GM21390 (cell line): ENCODE data around the gene CCDC91.
"Not testable (repeated sequence)": the region's sequence is repeated elsewhere in the genome, so short reads cannot be mapped to it uniquely, and the experiment has no call there.

ENCODE experiments used
- ATAC-seq: cut with Tn5 transposase; IDR thresholded peaks from one replicate; pipeline ENCODE4 v1.9.1; 2021; ENCODE audit not compliant: unreplicated experiment

Gene CCDC91

GRCh38 chr12:28278960-28279359 lies 88.7 kb downstream of the CCDC91 start:
- no peak for ATAC-seq

DNA sequence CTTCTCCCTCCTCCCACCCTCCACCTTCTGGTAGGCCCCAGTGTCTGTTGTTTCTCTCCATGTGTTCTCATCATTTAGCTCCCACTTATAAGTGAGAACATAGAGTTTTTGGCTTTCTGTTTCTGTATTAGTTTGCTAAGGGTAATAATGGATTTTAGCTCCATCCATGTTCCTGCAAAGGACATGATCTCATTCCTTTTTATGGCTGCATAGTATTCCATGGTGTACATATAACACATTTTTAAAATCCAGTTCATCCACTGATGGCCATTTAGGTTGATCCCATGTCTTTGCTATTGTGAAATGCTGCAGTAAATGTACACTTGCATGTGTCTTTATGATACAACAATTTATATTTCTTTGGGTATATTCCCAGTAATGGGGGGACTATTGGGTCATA lies 96.1 kb downstream of the CCDC91 start:
- ATAC-seq: no peak

GRCh38 chr12:28290262-28290661 lies 100.0 kb downstream of the CCDC91 start:
- no peak for ATAC-seq

DNA sequence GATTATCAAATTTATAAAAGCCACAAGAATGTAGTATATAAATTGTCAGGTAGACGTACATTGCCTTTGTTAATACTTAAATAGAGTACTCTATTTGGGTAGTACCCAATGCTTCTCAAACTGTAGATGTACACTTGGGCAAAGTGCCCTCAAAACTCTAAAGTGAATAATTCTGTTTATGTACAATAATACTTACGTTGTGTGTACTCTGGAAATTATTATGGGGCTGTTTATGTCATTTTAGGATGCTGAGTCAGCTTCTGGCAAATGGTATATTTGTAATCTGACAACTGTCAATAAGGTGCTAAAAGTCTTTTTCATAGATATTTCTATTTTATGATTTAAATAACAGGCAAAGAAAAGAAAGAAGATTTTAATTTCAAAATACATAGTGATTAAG lies 102.4 kb downstream of the CCDC91 start:
- no peak for ATAC-seq

- no peak for ATAC-seq
Observed at GRCh38 chr12:28294300-28294699, 104.0 kb downstream of the CCDC91 start.

- no peak for ATAC-seq
Observed at GRCh38 chr12:28296287-28296686, 106.0 kb downstream of the CCDC91 start.

DNA sequence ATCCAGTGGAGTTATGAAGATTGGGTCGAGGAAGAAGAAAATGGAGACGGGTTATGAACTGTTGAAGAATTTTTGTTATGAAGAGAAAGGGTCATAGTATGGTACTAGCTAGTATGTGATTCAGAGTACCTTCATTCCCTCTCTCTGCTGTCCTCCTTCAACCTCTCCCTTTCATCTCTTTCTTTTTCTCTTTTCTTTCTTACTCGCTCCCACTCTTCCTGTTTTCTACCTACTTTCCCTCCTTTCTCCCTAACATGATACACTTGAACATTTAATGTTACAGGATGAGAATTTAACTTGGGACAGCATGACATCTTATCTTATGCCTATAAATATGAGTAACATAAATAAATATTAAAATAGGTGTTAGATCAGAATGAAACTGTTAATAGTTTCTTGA lies 112.9 kb downstream of the CCDC91 start:
- ATAC-seq: no peak

DNA sequence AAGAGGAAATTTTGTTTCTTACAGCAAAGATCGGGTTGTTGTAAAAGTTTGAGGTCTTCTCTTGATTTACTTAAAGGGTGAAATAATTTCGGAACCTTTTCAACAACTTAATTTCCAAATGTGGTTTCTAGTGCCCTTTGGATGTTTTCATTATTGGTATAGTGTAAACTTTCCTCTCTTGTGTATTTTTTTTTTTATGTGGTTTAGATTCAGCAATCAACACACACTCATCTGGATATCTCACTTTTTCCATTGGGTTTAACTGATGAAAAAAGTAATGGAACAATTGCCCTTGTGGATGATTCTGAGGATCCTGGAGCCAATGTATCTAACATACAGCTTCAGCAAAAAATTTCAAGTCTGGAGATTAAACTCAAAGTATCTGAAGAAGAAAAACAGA lies 116.3 kb downstream of the CCDC91 start:
- ATAC-seq: no peak

GRCh38 chr12:28308891-28309290 lies 118.6 kb downstream of the CCDC91 start:
- ATAC-seq: no peak

- no peak for ATAC-seq
Observed at GRCh38 chr12:28313631-28314030, 123.4 kb downstream of the CCDC91 start.

DNA sequence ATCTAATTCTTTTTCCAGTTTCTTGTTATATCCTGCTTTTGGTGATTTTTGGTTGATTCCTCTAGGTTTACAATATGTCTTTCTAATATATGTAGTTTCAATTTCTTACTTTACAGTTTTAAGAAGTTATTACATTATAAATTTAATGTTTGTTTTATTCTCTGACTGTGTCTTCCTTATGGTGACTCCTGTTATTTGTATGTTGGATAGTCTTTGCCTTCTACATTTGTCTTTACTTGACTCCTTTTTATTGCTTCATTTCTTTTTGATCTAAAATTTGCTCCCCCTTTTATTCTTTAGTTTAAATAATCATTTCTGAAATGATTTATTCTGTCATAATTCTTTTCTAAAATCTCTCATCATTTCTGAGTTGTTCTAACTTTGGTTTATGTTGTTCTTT lies 125.8 kb downstream of the CCDC91 start:
- ATAC-seq: no peak

GRCh38 chr12:28318273-28318672 lies 128.0 kb downstream of the CCDC91 start:
- no peak for ATAC-seq

DNA sequence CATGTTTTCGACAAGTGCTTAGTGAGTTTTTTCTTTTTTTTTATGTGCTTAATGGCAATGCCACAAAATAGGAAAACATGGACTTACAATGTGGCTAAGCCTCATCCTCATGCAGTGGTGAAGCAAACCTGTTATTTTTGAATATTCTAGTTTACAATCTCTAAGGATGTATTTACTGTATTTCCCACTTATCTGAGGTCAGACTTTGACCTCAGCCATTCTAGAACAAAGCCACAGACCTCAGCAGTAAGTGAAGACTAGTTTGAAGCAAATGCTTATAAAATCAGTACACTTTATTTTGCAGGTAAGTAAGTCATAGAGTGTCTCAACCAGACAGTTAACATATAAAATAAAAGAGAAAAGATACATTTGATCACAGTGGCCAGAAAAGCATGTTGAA lies 130.1 kb downstream of the CCDC91 start:
- ATAC-seq: no peak

DNA sequence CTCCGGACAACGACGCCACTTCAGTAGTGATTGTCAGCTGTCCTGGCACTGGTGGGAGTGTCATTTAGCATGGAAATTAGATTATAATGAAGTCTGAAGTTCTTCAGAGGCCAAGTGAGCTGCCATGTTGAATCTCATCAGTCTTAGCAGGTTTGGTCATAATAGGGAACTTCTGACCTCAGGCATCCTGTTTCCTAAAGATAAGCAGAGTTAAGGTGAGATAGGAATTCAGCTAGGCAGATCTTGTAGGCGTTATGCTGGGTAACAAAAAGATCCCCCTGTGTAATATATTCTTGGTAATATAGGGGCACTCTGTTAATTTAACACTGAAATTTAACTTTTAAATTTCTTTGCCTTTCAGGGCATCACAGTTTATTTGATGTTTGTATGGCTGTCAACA lies 137.5 kb downstream of the CCDC91 start:
- no peak for ATAC-seq

- ATAC-seq: no peak
Observed at GRCh38 chr12:28328967-28329366, 138.7 kb downstream of the CCDC91 start.

GRCh38 chr12:28329727-28330126 lies 139.5 kb downstream of the CCDC91 start:
- ATAC-seq: not testable (repeated sequence)

DNA sequence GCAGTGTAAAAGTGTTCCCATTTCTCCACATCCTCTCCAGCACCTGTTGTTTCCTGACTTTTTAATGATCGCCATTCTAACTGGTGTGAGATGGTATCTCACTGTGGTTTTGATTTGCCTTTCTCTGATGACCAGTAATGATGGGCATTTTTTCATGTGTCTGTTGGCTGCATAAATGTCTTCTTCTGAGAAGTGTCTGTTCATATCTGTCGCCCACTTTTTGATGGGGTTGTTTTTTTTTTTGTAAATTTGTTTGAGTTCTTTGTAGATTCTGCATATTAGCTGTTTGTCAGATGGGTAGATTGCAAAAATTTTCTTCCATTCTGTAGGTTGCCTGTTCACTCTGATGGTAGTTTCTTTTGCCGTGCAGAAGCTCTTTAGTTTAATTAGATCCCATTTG lies 140.0 kb downstream of the CCDC91 start:
- not testable (repeated sequence) for ATAC-seq

GRCh38 chr12:28331130-28331529 lies 140.9 kb downstream of the CCDC91 start:
- no peak for ATAC-seq

GRCh38 chr12:28340261-28341045 lies 150.2 kb downstream of the CCDC91 start:
- ATAC-seq: no peak

DNA sequence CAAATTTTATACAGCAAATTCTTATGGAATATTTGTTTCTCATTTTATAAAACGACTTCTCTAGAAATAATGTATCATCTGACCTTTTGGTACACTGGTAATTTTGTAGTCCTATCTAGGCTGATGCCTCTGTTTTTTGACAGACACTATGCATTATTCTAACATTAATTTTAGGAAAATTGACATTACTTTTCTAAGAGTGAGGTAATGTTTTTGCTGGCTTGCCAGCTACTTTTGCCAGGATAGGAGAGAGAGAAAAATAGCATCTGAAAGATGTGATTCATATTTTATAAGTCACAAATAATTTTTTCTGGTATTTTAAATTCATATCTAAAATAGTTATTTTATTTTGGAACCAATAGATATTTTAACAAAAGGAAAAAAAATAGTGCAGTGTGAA lies 153.5 kb downstream of the CCDC91 start:
- ATAC-seq: no peak

GRCh38 chr12:28346567-28346966 lies 156.3 kb downstream of the CCDC91 start:
- ATAC-seq: no peak

GRCh38 chr12:28349196-28349595 lies 158.9 kb downstream of the CCDC91 start:
- no peak for ATAC-seq

DNA sequence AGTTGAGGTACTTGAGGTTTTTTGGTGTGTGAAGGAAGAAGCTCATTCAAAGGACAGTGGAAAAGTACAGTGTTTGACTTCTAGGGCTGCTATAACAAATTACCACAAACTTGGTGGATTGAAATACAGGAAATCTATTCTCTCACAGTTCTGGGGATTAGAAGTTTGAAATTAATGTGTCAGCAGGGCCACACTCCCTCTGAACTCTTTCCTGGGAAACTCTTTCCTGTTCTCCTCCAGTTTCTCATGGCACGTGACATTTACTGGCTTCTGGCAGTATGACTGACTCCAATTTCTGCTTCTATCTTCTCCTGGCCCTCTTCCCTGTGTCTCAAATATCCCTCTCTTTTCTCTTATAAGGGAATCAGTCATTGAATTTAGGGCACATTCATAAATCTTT lies 160.2 kb downstream of the CCDC91 start:
- no peak for ATAC-seq
